Activated T-cell treated with anti-CD3 and anti-CD28 coated beads, Interleukin-2, amount 50 U/mL, for 1 hour (primary cell): ENCODE measurements around the gene DOC2B.
"Not testable (repeated sequence)": the region's sequence is repeated elsewhere in the genome, so short reads cannot be mapped to it uniquely, and the experiment has no call there.

Source experiments
- DNase-seq: peaks from one replicate; pipeline ENCODE4 v3.0.0-alpha.2; 2020

Gene DOC2B

DNA sequence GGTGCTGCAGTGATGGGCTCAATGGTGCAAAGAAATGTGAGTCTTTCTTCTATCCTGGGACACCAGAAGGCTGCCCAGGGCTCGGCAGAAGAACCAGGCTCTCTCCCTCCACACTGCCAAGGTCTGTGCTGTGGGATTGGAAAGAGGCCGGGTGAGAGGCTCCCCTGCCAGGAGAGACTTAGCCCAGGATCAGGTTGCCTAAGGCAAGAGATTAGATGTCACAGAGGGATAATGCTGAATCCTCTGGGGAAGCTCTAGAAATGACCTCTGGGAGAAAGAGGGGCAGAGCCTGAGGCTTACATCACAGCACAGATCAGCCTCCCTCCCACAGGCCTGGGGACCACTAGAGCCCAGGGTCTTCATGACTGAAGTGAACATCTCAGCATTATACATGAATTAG, 5.7 kb upstream of the DOC2B start:
- DNase-seq = no peak

DNA sequence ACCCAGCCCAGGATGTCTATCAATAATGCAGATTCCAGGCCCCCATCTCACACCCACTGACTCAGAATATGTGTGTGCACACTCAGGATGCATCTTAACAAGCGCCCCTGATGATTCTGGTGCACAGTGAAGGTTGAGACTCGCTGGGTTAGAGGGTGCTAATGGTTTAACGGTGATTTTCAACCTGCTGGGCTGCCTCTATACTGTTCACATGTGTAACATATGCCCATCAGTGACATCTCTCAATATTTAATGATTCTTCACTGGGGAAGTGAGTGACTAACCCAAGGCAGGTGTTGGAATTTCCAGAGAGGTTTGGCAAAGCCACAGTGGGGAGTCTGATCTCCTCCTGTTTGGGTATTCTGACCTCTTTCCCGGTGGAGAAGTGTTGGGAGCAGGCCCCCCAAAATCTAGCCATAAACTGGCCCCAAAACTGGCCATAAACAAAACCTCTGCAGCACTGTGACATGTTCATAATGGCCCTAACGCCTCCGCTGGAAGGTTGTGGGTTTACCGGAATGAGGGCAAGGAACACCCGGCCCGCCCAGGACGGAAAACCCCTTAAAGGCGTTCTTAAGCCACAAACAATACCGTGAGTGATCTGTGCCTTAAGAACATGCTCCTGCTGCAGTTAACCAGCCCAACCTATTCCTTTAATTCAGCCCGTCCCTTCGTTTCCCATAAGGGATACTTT, 4.1 kb upstream of the DOC2B start:
- DNase-seq = no peak

DNA sequence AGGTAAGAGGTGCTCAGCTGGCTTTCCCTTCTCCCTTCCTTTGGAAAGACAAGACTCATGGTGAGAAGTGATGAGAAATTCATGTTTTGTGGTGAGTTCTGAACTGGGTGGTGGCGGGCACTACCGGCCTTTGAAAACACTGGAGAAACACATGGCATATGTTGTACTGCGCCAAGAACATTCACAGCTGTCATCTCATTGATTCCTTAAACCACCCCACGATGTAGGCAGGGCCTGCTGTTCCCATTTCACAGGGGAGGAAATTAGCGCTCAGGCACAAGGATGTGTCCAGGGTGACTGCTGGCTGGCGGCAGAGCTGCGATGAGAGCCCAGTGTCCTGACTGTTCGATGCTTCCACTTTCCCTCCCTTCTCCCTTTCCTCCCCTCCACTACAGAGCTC, 1.6 kb upstream of the DOC2B start:
- no peak for DNase-seq

DNA sequence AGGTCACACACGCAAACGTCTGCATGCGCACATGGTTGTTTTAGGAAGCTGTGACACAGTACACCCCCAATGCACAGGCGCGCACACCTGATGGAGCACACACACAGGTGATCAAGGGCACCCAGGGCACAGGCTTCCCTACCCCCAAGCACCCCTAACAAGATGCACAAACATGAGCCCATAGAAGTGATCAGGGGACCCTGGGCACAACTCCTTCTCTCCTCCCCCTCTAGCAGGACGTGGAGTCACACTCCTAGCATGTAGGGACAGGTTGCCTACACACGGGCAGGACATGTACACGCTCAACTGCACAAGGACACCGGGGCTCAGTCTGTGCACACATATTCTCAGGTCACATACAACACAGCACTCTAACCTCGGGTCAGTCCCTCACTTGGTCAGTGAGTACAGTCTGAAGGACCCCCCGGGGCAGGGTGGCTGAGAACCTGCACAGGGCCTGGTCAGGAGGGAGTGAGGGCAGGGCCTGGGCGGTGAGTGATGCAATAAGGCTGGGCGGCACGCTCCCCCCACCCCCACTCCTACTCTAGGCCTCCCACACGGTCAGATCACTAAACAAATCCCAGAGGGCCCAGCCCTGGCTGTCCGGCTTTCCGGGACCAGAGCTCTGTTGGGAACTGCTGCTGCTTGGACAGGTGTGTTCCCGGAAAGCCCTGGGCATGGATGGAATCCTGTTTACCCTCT, 751 bp upstream of the DOC2B start:
- DNase-seq = no peak

DNA sequence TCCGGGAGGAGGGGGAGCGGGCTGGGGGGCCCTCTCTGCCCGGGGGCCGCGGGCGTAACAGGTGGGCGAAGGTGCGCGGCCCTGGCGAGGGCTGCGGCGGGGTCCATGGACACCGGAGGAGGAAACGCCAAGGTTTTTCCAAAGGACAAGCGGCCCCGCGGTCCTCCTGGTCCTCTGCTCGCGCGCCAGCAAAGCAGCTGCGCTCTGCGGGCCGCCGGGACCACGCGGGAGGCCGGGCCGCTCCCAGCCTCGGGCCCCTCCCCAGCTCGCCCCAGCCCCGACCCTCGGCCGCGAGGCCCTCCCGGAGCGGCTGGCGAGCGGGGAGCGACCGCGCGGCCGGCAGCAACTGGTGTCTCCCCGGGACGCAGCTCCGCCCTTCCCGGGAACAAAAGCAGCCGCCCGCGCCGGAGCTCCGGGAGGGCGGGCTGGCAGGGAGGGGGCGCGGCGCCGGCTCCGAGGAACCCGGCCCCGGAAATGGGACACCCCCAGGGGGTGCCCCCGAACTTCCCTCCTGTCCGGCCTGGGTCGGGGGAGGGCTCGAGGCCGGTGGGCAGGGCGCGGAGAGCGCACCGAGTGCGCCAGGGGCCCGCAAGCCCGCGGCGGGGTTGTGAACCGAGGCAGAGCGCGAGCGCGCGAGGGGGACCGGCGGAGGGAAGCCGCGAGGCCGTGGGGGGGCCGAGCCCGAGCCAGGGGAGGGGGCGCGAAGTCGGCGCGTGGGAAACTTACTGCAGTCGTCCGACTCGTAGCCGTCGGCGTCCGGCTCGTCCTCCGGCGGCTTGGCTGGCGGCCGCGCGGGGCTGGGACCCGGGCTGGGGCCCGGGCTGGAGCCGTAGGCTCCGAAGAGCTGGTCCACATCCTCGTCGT, 837 bp downstream of the DOC2B start:
- no peak for DNase-seq

DNA sequence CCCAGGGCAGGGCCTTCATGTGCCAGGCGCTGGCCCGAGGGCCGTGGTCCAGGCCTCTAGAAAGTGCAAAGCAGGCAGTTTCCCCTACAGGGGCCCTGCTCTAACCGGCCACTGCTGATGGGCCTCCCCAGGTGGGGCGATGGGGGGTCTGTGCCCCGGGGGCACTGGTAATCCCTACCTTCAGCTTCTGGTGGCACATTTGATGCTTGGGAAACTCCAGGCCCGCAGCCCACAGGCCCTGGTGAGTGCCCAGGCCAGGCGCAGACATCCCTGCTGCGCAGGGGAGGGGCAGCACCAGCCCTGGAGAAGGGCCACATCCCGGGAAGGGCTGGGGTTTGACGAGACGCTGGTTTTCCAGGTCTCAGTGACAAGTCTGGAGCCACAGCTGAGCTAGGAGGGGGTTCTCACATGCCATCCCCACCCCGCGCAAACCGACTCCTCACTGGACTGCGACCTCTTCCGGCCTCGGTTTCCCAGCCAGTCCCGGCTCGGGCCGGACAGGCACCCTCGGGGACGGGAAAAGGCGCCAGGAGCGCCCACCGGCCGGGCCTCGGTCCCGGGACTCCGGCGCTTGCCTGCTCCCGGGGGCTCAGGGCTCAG, 1.6 kb downstream of the DOC2B start:
- DNase-seq = no peak

DNA sequence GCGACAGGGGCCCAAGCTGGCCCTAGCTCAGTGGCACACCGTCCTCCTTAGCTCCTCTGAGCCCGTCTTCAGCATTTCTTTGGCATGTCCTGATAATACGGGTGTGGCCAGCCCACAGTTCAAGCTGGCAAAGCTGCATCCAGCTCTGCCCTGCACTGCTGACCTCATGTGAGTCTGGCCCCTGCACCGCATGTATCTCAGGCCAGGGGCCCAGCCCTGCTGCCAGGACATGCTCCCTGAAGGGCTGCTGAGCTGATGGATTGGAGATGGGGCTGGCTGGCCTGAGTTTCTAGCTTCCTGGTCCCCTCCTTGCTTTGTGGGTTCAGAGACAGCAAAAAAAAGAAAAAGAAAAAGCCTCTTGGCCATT, 2.4 kb downstream of the DOC2B start:
- no peak for DNase-seq

DNA sequence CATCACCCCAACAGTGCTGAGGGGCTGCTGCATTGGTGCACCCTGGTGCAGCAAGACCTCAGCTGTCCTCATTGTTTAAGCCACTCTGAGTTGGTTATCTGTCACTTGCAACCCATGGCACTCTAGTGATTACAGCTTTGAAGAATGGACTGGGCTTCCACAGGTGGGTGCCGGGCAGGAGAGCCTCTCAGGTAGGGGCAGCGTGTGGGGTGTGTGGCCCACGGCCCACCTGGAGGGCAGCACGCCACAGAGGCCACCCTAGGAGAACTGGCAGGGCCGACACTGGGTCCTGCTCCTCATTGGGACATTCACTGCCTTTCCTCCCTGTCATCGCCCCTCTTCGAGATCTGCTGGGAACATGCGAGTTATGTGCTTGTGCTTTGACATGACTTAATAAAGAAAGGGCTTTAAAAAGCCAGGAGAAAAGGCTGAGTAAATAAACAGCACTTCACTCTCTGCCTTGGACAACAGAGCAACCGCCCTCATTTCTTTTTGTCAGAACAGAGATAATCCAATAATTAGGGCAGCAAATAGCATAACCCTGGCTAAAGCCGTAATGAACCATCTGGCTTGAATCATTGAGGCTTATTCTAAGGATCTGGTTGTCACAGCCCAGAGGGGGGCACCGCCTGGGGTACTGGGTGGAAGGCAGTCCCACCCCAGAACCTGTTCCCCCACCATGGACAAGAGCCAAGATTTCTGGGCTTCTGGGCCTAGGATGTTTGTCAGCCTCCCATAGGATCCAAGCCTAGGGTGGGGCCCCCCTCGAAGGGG, 3.0 kb downstream of the DOC2B start:
- no peak for DNase-seq

DNA sequence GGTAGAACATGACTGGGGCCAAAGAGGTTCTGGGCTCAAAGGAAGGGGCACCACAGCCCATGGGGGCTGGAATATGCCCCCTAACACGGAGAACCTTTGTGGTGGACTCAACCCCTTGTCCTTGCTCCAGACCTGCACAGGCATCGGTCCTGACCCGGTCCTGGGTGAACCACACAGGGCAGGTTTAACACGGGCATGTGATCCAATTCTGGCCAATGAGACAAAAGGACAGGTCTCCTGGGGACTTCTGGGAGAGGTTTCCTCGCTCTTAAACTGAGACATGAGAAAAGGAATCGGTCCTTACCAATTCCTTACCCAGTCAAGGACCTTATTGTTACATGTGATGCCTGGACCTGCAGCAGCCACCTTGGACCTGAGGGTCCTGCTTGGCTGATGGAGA, 3.7 kb downstream of the DOC2B start:
- DNase-seq = no peak

DNA sequence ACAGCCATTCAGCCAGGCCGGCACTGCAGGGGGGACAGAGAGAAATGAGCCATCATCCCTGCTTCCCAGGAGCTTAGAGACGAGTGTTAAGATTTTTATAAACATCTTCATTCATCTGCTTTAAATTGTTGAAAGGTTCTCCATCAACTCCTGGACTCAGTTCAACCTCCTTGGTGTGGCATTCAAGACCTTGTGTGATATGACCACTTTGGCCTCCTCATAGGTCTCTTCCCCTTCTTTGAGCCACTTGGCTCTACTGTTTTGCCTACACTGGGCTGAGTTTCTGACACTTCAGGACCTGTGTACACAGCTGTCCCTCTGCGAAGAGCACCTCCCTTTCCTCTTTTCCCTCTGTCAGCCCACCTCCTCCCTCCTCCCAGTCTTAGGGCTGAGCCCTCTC, 4.3 kb downstream of the DOC2B start:
- DNase-seq = no peak

DNA sequence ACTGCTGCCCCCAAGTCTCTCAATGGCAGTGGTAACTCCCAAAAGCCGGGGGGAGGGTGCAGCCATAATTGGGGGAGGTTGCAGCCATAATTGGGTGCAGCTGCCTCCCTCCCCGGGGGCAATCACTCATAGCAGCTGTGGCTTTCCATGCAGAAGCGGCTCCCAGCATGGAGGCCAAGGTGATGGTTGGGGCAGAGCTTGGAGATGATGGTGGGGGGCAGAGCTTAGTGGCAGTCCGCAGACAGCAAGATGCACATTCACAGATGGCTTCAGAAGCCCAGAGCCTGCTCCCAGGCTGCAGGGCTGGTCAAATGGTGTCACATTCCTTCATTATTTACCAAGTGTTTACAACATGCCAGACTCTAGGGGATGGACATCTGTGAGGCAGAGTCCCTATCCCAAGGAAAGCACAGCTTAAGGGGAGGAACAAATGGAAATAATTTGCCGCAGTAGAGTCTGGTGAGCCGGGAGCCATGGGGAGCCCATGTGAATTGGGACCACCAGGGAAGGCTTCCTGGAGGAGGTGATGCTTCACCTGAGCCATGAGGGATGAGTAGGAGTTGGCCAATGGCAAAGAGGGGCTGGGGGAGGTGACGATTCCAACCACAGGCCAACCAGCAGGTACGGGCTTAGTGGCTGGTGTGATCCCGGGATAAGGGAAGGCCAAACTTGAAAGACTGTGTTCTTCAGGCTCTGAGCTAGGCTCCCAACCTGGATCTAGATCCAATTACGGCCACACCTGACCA, 8.1 kb downstream of the DOC2B start:
- DNase-seq = no peak

DNA sequence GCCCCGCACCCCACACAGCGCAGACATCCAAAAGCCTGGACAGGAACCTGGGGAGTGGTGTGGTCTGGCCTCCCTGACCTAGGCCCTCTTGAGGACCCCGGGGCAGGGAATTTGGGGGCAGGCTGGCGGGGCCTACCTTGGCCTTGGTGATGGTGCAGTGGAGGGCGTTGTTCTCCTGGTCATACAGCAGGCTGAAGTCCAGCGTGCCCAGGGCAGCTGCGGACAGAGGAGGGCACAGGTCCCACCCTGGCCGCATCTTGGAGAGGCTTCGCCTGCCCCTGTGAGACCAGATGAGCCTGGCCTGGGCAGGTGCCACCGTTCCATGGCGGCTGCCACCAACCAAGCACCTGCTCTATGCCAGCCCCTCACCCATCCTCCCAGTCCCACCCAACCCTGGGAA, 9.0 kb downstream of the DOC2B start:
- no peak for DNase-seq

DNA sequence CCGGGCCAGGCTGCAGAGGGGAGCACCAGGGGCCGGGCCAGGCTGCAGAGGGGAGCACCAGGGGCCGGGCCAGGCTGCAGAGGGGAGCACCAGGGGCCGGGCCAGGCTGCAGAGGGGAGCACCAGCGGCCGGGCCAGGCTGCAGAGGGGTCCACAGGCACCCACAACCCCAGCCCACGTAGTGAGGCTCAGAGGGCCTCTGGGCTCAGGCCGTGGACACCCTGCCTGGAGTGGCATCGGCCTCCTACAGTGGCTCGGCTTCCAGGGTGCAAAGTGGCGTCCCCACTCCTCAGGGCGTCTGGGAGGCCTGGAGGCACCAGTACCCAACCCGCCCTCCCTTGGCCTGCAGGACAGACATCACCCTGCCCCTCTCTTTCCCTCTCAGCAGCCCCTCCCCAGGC, 9.6 kb downstream of the DOC2B start:
- DNase-seq = no peak

DNA sequence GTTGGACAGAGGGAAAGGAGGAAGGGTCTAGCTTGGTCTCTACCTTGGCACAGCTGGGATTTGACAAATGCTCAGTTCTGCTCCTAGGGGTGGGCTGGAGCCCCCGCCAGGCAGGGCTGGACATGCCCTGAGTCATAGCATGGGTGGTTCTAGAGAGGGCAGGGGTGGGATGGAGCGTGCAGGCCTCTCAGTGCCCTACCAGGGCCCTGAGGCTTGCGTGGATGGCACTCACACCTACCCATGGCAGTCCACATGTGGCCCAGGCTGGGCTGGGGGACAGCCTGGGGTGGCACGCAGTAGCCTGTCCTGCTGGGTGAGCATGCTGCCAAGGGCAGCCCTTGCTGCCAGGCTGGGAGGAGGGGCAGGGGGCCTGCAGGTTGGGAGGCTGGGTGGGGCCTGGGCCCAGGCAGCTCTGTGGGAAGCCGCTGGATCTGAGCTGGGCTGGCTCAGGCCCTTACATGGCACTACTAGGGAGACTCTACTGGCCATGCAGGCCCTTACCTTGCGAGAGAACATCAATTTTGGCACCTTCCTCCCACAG, 11.2 kb downstream of the DOC2B start:
- DNase-seq = no peak

DNA sequence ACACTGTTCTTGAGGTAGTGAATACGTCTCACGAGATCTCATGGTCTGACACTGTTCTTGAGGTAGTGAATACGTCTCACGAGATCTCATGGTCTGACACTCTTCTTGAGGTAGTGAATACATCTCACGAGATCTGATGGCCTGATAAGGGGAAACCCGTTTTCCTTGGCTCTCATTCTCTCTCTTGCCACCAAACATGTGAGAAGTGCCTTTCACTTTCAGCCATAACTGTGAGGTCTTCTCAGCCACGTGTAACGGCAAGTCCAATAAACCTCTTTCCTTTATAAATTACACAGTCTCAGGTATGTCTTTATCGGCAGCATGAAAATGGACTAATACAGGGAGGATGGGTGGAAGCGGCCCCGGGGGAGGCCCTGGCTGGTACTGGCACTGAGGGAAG, 12.8 kb downstream of the DOC2B start:
- DNase-seq = not testable (repeated sequence)

DNA sequence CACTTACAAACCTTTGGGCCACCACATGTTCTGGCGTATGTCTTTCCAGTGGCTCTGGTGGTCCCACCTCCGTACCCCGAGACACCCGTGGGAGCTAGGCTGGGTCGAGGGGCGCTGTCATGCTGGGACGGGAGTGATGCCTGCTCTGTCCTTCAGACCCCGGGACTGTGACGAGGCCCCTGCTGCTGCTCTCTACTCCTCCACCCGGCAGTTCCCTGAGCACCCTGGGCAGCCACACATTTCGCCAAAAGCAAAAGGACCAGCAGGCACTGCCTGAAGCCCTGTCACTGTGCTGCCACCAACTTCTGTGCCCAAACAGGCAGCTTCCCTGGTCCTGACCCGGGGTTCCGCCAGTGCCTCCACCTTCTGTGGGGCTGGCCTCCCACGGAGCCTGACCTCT, 15.5 kb downstream of the DOC2B start:
- DNase-seq = no peak

DNA sequence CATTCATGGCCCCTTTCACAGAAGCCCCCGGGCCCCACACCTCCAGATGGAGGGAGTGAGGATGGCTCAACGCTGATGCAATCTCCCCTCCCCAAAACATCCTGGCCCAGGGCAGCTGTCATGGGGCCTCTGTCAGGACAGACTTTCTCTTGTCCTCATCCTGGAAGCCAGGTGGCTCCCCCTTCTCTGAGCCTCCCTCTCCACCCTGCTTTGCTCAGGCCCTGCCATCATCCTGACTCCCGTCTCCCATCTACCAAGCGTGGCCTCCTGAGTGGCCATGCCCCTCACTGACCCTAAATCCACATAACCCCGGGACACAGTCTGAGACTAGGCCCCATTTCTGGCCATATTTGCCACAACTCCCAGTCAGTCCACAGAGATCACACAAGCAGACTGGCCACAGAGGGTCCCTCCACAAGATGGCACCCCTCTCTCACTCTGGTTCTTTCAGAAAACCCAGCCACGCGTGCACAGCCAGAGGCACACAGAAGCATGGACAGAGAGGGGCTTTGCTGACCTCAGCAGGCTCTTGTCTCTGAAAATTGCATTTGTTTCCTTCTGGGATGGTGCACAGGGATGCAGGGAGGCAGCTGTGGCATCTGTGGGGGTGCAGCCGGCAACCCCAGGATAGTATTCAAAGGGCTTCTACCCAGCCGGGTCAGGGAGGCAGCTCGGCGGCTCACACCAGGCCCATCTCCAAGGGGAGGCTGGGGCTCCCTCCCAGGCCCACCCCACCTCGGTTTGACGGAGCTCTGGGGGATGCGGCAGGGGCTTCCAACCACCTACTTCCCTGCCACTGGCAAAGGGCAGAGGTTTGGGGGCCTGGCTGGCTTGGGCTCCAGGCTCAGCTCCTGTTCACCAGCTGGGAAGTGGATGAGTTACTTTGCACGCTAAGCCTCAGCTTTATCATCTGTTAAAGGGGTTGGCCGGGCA, 16.9 kb downstream of the DOC2B start:
- no peak for DNase-seq

DNA sequence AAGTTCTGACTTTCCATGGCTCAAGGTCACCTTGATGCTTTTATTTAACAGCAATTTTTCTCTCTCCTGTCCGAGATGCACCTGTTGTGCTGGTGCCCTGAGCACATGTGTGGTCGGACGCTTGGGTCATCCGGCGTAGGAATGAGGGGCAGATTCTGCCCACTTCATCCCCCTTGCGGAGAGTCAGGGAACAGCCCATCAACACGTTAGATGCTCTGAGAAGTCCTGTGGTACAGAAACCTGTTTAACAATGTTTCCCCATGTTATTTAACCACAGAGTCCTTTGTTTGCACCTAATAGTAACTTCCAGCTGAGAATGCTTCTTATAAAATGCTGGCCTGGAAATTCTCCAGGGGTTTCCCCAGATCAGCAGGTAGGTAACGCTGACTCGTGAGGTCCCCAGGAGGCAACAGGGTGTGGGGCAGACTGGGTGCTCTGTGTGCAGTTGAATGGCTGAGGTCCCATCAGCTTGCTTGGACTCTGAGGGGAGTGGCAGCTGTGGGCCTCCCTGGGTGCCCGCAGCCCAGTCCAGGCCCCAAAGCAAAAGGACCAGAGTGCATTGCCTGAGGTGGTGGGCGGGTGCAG, 17.8 kb downstream of the DOC2B start:
- no peak for DNase-seq

DNA sequence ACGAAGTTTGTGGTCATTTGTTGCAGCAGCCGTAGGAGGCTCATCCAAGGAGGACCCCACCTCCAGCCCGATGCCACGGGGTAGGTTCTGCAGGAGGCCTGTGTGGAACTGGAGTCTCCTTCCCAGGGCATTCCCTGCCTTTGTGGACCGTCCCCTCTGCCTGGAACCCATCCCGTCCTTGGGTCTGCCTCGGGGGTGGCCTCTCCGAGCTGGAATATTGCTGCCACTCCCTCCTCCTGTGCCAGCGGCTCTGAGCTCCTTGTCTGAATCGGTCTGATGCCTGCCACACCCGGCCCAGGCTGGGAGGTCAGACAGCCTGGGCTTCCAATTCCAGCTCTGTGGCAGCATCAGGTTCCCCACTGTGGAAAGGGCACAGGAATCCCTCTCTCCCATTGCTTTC, 18.8 kb downstream of the DOC2B start:
- DNase-seq = no peak

DNA sequence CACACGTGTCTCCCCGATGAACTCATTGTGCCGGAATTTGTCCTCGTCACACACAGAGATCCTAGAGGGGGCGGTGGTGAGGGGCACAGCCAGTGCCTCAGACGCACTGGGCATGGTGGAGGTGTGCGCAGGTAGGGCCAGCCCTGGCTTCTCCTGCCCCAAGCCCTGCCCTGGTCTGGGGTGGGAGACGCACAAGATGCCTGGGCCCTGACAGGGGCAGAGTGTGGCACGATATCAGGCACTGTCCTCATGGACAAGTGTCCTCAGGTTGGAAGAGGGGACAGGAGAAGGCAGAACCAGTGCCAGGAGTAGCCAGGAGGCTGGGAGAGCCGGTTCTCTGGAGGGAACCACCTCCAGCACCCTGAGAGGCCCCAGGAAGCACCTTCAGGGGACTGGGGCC, 20.0 kb downstream of the DOC2B start:
- DNase-seq = no peak
